Measurements from ENCODE around the gene BTG2.
A peak's percentile ranks its signal among the peaks of the same experiment; 100 is the strongest.

BTG2 gene

DNA sequence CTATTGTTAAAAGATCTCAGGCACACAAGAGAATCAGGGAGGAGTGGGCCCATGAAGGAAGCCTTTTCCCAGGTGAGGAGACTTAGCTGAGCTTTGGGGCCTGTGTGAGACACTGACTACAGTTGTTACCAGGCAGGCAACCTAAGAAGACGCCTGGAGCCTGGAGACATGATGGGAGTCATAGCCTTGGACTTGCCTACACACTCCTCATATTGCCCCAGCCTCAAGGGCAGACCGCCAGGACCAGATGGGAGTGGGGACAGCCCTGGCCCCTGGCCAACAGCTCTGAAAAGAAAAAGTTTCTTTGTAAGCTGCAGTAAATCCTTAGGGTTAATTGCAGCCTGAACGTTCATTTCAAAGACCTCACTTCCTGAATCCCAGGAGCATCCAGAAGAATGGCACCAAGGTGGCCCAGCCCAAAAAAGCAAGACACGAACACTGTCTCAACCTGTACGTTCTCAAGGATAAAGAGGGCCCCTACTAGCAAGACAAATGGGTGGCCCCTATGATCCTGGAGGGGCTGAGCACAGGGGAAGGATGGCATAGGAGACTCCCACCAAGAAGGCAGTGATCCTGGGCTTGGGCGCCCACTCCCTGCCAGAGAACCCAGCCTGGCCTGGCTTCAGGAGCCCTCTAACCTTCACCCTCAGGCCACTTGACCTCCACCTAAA lies 33.2 kb upstream of the BTG2 start:
- H3K4me1 ChIP-seq: peaks cover 23% of the 10 kb centered on the region
- in situ Hi-C loops (cut with MboI; ENCODE audit: low sequenced_read_pairs): loop anchor here (5.0 kb wide), 3 partner anchors 70 to 430 kb away; no protein-coding TSS in a partner anchor

DNA sequence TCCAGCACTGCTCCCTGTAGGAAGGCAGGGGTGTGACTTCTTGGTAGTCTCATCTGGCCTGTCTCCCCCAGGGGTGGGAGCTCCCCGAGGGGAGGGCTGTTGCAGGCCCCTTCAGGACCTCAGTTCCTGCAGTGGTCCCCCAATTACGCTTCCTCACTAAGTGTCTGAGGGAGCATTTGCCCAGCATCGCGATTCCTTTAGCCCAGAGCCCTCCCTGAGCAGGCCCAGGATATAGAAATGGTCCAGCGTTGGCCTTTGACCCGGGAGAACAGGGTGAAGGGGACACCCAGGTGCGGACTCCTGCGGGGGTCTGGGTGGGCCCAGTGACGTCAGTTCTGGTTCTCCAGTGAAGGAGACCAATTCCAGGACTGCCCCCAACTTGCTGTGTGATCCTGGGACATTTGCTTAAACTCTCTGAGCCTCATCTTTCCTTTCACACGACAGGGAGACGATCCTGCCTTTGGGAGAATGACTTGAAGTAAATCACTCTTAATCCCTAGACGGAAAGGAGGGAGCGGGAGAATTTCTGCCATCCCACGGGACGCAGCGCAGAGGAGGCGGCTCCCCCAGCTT lies 32.6 kb upstream of the BTG2 start:
- no peaks in the 10 kb centered on the region for H3K36me3 ChIP-seq (replicated peaks)
- in situ Hi-C loops (cut with MboI; ENCODE audit: low sequenced_read_pairs): loop anchor here (5.0 kb wide), 3 partner anchors 70 to 430 kb away; no protein-coding TSS in a partner anchor
- no peaks in the 10 kb centered on the region for H3K9me3 ChIP-seq
- H3K4me1 ChIP-seq: peaks cover 22% of the 10 kb centered on the region
- H3K27me3 ChIP-seq (ENCODE audit: low read depth): no peaks in the 10 kb centered on the region
- H3K4me3 ChIP-seq: no peak overlapping the region
- no peak for DNase-seq (ENCODE audit: low spot score in 2 of 2)

More for the DNA sequence above, 33.2 kb upstream of the BTG2 start:
- no peaks in the 10 kb centered on the region for H3K27me3 ChIP-seq (ENCODE audit: low read depth)
- DNase-seq (ENCODE audit: low spot score in 2 of 2): peak; percentile 31 to 77
- no peak overlapping the region for H3K4me3 ChIP-seq
- no peaks in the 10 kb centered on the region for H3K36me3 ChIP-seq (replicated peaks)
- H3K9me3 ChIP-seq: no peaks in the 10 kb centered on the region

- no peak overlapping the region for H3K4me3 ChIP-seq
- no peaks in the 10 kb centered on the region for H3K36me3 ChIP-seq (replicated peaks)
- no peaks in the 10 kb centered on the region for H3K9me3 ChIP-seq
- peak; percentile 83 to 94 for DNase-seq (ENCODE audit: low spot score in 2 of 2)
- in situ Hi-C loops (cut with MboI; ENCODE audit: low sequenced_read_pairs): loop anchor here (5.0 kb wide), 3 partner anchors 69 to 429 kb away; no protein-coding TSS in a partner anchor
- H3K4me1 ChIP-seq: peaks cover 21% of the 10 kb centered on the region
- no peaks in the 10 kb centered on the region for H3K27me3 ChIP-seq (ENCODE audit: low read depth)
These were observed 32.0 kb upstream of the BTG2 start for GRCh38 chr1:203273206-203273868.

GRCh38 chr1:203273869-203274602 lies 31.3 kb upstream of the BTG2 start:
- no peak for DNase-seq (ENCODE audit: low spot score in 2 of 2)
- no peaks in the 10 kb centered on the region for H3K36me3 ChIP-seq (replicated peaks)
- H3K9me3 ChIP-seq: no peaks in the 10 kb centered on the region
- in situ Hi-C loops (cut with MboI; ENCODE audit: low sequenced_read_pairs): loop anchor here (5.0 kb wide), 3 partner anchors 68 to 428 kb away; no protein-coding TSS in a partner anchor
- H3K27me3 ChIP-seq (ENCODE audit: low read depth): no peaks in the 10 kb centered on the region
- H3K4me3 ChIP-seq: no peak overlapping the region
- peaks cover 21% of the 10 kb centered on the region for H3K4me1 ChIP-seq

- peaks cover 21% of the 10 kb centered on the region for H3K4me1 ChIP-seq
- H3K4me3 ChIP-seq: no peak overlapping the region
- in situ Hi-C loops (cut with MboI; ENCODE audit: low sequenced_read_pairs): loop anchor here (5.0 kb wide), 3 partner anchors 68 to 428 kb away; no protein-coding TSS in a partner anchor
- H3K27me3 ChIP-seq (ENCODE audit: low read depth): no peaks in the 10 kb centered on the region
- DNase-seq (ENCODE audit: low spot score in 2 of 2): no peak
- no peaks in the 10 kb centered on the region for H3K36me3 ChIP-seq (replicated peaks)
- no peaks in the 10 kb centered on the region for H3K9me3 ChIP-seq
These were observed 30.5 kb upstream of the BTG2 start for GRCh38 chr1:203274603-203275381.

DNA sequence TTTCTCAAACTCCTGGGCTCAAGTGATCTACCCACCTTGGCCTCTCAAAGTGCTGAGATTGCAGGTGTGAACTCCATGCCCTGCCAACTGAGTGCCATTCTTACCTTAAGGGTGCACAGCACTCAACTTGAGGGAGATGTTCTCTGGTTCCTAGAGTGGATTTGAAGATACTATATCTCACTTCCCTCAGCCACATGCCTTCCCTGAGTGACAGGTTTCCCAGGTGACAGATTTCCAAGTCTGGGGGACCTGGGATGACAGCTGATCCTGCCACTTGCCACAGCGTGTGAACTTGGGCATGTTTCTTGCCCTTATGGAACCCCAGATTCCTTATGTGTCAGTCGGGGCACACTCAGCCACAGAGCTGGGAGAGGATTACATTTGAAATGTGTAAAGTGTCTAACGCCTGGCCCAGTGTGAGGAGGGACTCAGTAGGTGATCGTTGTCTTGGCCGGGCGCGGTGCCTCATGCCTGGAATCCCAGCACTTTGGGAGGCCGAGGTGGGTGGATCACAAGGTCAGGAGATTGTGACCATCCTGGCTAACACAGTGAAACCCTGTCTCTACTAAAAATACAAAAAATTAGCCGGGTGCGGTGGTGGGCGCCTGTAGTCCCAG lies 29.6 kb upstream of the BTG2 start:
- Histone ChIP-seq H3K4me3 (no peak overlapping the region), H3K4me1 (peaks cover 21% of the 10 kb centered on the region), H3K9me3 (no peaks in the 10 kb centered on the region), H3K36me3 (replicated peaks) (no peaks in the 10 kb centered on the region), H3K27me3 (ENCODE audit: low read depth) (no peaks in the 10 kb centered on the region)
- in situ Hi-C loops (cut with MboI; ENCODE audit: low sequenced_read_pairs): no loop called here
- DNase-seq (ENCODE audit: low spot score in 2 of 2): no peak

GRCh38 chr1:203276408-203276807 lies 28.9 kb upstream of the BTG2 start:
- DNase-seq (ENCODE audit: low spot score in 2 of 2): no peak
- H3K36me3 ChIP-seq (replicated peaks): no peaks in the 10 kb centered on the region
- no peaks in the 10 kb centered on the region for H3K9me3 ChIP-seq
- in situ Hi-C loops (cut with MboI; ENCODE audit: low sequenced_read_pairs): no loop called here
- H3K27me3 ChIP-seq (ENCODE audit: low read depth): no peaks in the 10 kb centered on the region
- H3K4me1 ChIP-seq: peaks cover 21% of the 10 kb centered on the region
- no peak overlapping the region for H3K4me3 ChIP-seq

DNA sequence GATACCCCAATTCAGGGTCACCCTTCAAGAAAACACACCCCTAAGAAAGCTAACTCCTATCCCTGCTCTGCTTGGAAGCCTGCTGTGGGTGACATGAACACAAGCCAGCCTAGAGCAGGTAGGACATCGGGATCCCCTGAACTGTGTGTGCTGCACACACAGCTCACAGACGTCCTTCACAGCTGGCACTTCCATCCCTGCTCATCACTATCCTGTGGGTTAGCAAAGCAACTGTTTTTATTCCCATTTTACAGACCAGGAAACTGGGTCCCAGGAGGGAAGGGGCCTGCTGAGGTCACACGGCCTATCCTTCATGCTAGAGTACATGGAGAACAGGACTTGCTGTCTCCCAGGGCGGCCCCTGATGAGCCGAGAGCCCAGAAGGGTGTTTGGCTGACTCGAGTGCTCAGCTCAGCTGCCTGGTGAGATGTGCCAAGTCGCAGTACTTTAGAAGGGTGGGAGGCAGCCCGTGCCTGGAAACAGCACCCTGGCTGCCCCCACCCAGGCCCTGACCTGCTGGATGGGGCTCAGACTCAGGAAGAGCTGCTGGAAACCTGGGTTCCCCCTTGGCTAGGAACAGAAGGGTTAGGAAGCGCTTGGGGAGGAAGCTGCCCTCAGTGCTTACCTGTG lies 28.3 kb upstream of the BTG2 start:
- no peak overlapping the region for H3K4me3 ChIP-seq
- in situ Hi-C loops (cut with MboI; ENCODE audit: low sequenced_read_pairs): no loop called here

DNA sequence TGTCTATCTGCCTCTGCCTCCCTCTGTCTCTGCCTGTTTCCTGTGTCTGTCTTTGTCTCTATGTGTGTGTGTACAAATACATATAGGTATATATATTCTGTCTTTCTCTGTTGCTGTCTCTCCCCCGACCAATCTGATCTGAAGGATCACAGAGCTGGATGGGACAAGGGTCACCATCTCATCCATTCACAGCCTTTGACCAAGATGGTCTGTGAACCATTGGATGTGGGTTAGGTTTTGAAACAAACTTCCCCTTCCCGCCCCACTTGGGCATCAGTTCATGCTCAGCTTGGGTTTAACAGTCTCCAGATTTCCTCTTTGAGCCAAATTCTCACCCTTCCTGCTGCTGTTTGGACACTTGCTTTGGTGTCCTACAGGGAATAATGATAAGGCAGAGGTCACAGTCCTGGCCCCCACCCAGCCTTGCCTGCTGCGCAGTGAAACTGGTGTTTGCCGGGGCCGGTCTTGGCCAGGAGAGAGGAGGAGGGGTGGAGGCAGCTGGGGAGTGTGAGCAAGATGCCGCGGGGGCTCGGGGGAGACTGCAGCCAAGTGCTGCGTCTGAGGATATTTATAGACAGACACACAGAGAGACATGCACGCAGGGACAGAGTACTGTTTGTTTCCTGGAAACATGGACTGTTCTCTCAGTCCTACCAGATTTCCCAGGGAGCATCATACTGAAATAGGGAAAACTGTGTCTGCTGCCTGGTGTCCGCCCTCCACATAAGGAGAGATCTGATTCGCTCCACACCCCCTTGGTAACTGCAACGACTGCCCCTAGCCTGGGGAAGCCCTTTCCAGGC lies 27.0 kb upstream of the BTG2 start:
- no peaks in the 10 kb centered on the region for H3K36me3 ChIP-seq (replicated peaks)
- H3K27me3 ChIP-seq (ENCODE audit: low read depth): no peaks in the 10 kb centered on the region
- DNase-seq (ENCODE audit: low spot score in 2 of 2): no peak
- in situ Hi-C loops (cut with MboI; ENCODE audit: low sequenced_read_pairs): no loop called here
- H3K4me3 ChIP-seq: no peak overlapping the region
- no peaks in the 10 kb centered on the region for H3K9me3 ChIP-seq
- H3K4me1 ChIP-seq: peaks cover 5% of the 10 kb centered on the region

More for the DNA sequence above, 28.3 kb upstream of the BTG2 start:
- H3K36me3 ChIP-seq (replicated peaks): no peaks in the 10 kb centered on the region
- H3K4me1 ChIP-seq: peaks cover 16% of the 10 kb centered on the region
- H3K9me3 ChIP-seq: no peaks in the 10 kb centered on the region
- no peak for DNase-seq (ENCODE audit: low spot score in 2 of 2)
- H3K27me3 ChIP-seq (ENCODE audit: low read depth): no peaks in the 10 kb centered on the region

DNA sequence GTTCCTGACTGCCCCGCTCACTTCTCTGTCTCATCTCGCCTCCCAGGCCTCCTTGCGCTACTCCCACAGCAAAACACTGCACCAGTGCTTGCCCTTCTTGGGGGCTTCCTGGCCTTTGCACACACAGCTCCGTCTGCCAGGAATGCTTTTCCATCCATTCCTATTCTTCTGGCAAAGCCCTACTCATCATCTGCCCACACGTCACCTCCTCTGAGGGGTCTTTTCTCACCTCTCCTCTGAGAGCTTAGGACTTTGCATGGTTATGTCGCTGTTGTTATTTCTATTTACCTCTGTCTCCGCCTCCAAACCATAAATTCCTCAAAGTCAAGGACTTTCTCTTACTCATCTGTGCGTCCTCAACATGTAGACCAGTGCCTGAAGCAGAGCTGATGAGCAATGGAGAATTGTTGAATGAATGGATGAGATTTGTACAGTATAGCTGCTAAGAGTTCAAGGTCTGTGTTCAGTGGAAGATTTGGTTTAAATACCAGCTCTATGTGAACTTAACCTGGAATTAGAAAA lies 26.4 kb upstream of the BTG2 start:
- no peaks in the 10 kb centered on the region for H3K36me3 ChIP-seq (replicated peaks)
- H3K4me3 ChIP-seq: no peak overlapping the region
- no peaks in the 10 kb centered on the region for H3K27me3 ChIP-seq (ENCODE audit: low read depth)
- in situ Hi-C loops (cut with MboI; ENCODE audit: low sequenced_read_pairs): no loop called here
- H3K9me3 ChIP-seq: no peaks in the 10 kb centered on the region
- no peak for DNase-seq (ENCODE audit: low spot score in 2 of 2)
- no peaks in the 10 kb centered on the region for H3K4me1 ChIP-seq

DNA sequence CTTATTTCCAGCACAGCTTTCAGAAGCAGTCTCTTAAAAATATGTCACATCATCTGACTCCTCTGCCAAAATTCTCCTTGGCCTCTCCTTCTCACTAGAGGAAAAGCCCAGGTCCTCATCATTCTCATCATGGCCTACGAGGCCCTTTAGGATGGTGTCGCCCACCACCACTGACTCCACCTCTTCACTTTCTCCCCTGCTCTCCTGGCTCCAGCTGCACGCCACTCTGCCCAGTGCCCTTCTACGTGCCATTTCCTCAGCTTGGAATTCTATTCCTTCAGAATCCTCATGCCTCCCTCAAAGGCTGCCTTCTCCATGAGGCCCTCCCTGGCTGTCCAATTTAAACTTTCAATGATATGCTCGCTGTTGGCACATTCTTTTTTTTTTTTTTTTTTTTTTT lies 25.3 kb upstream of the BTG2 start:
- Histone ChIP-seq H3K36me3 (replicated peaks) (no peaks in the 10 kb centered on the region), H3K4me1 (no peaks in the 10 kb centered on the region), H3K9me3 (no peaks in the 10 kb centered on the region), H3K27me3 (ENCODE audit: low read depth) (no peaks in the 10 kb centered on the region), H3K4me3 (no peak overlapping the region)
- DNase-seq (ENCODE audit: low spot score in 2 of 2): no peak
- in situ Hi-C loops (cut with MboI; ENCODE audit: low sequenced_read_pairs): no loop called here

DNA sequence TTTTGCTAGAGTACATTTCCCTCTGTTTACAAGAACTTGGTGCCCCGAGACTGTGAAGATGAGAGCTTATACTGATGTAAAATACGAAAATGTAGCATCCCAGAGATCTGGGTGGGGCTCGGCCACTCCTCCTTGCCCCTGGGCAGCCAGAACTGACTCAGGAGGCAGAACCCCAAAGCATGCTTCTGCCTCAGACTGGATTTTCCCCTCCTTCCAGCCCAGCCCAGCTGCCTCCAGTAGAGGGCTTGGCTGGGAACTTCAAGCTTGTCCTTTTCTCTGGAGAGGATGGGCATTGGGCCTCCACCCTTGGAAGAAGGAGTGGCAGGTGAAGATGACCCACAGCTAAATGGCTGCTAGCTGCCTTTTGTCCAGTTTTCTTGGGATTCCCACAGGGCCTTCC lies 24.3 kb upstream of the BTG2 start:
- DNase-seq (ENCODE audit: low spot score in 2 of 2): no peak
- no peaks in the 10 kb centered on the region for H3K36me3 ChIP-seq (replicated peaks)
- H3K4me3 ChIP-seq: no peak overlapping the region
- H3K4me1 ChIP-seq: no peaks in the 10 kb centered on the region
- in situ Hi-C loops (cut with MboI; ENCODE audit: low sequenced_read_pairs): no loop called here
- H3K9me3 ChIP-seq: no peaks in the 10 kb centered on the region
- H3K27me3 ChIP-seq (ENCODE audit: low read depth): no peaks in the 10 kb centered on the region
